Astrocyte (in vitro differentiated cells and primary cell): ENCODE results near the gene HCRTR1. TPM values are rescaled to one million over a fixed set of nuclear protein-coding genes. Genes with fewer than 3 reads are reported as not detected.

Source experiments
- DNase-seq: peaks from one replicate; pipeline ENCODE4 v3.0.0-alpha.2; 2010; ENCODE audit warnings: low read depth
- FAIRE-seq: peaks from 2 replicates; lab custom pipeline; 2011; peaks lifted over from hg19 to GRCh38; lab: Jason Lieb, UNC
- H2AFZ ChIP-seq: 2 replicates; pipeline ENCODE4 v1.6.0; 2012; ENCODE audit warnings: low read depth, low read length, inconsistent platforms
- H3K27ac ChIP-seq: 2 replicates; pipeline ENCODE4 v1.5.1; 2011; ENCODE audit warnings: low read depth, low read length, inconsistent platforms
- H3K27me3 ChIP-seq: 2 replicates; pipeline ENCODE4 v1.6.0; 2011; ENCODE audit warnings: low read length, inconsistent platforms; ENCODE audit not compliant: insufficient read depth
- H3K36me3 ChIP-seq: 2 replicates; pipeline ENCODE4 v1.5.1; 2011; ENCODE audit warnings: low read length, inconsistent platforms; ENCODE audit not compliant: insufficient read depth
- H3K4me1 ChIP-seq: 2 replicates; pipeline ENCODE4 v1.5.1; 2011; ENCODE audit warnings: low read length, inconsistent platforms; ENCODE audit not compliant: insufficient read depth
- H3K4me2 ChIP-seq: 2 replicates; pipeline ENCODE4 v1.6.0; 2012; ENCODE audit warnings: low read length, inconsistent platforms
- H3K4me3 ChIP-seq: 2 replicates; pipeline ENCODE4 v1.5.1; 2011; ENCODE audit warnings: low read depth, mild to moderate bottlenecking, low read length, inconsistent platforms; ENCODE audit not compliant: insufficient read depth
- H3K79me2 ChIP-seq: 2 replicates; pipeline ENCODE4 v1.6.0; 2012; ENCODE audit warnings: mild to moderate bottlenecking, low read length, inconsistent platforms; ENCODE audit not compliant: insufficient read depth
- H3K9ac ChIP-seq: 2 replicates; pipeline ENCODE4 v1.6.0; 2012; ENCODE audit warnings: mild to moderate bottlenecking, low read length, inconsistent platforms
- H3K9me3 ChIP-seq: 2 replicates; pipeline ENCODE4 v1.5.1; 2012; ENCODE audit warnings: low read depth, mild to moderate bottlenecking, low read length, inconsistent platforms; ENCODE audit not compliant: insufficient read depth
- H4K20me1 ChIP-seq: 2 replicates; pipeline ENCODE4 v1.6.0; 2012; ENCODE audit warnings: low read length, inconsistent platforms; ENCODE audit not compliant: insufficient read depth
- H3K27ac Mint-ChIP-seq: one replicate; pipeline ENCODE4 v1.8.0; 2021; ENCODE audit warnings: mild to moderate bottlenecking, mixed read lengths; ENCODE audit not compliant: unreplicated experiment
- H3K27me3 Mint-ChIP-seq: one replicate; pipeline ENCODE4 v1.8.0; 2021; ENCODE audit warnings: low read depth, mixed read lengths; ENCODE audit not compliant: unreplicated experiment
- H3K36me3 Mint-ChIP-seq: one replicate; pipeline ENCODE4 v1.8.0; 2021; ENCODE audit warnings: low read depth, mixed read lengths; ENCODE audit not compliant: unreplicated experiment
- H3K4me1 Mint-ChIP-seq: one replicate; pipeline ENCODE4 v1.8.0; 2021; ENCODE audit warnings: low read depth, mixed read lengths; ENCODE audit not compliant: unreplicated experiment
- H3K4me3 Mint-ChIP-seq: one replicate; pipeline ENCODE4 v1.8.0; 2021; ENCODE audit warnings: mild to moderate bottlenecking, moderate library complexity, mixed read lengths; ENCODE audit not compliant: unreplicated experiment
- H3K9me3 Mint-ChIP-seq: one replicate; pipeline ENCODE4 v1.8.0; 2021; ENCODE audit warnings: mild to moderate bottlenecking, mixed read lengths; ENCODE audit not compliant: unreplicated experiment
- EZH2 ChIP-seq: IDR thresholded peaks from 2 replicates; pipeline ENCODE4 v1.6.1; 2012; ENCODE audit warnings: mild to moderate bottlenecking, low read length, inconsistent platforms; ENCODE audit not compliant: insufficient read depth
- total RNA-seq: library from RNA; stranded (reverse); gene quantifications from 2 replicates; pipeline ENCODE4 v1.2.1, GENCODE V29; 2021
- TF ChIP-seq, protein P1 (sequence below): IDR thresholded peaks from 2 replicates; pipeline ENCODE4 v1.5.1; 2011; ENCODE audit warnings: low read depth, mild to moderate bottlenecking, inconsistent platforms, low read length, moderate library complexity; ENCODE audit not compliant: insufficient read depth

HCRTR1 gene
- total RNA-seq, 1 donor from 2014 or later = not detected

DNA sequence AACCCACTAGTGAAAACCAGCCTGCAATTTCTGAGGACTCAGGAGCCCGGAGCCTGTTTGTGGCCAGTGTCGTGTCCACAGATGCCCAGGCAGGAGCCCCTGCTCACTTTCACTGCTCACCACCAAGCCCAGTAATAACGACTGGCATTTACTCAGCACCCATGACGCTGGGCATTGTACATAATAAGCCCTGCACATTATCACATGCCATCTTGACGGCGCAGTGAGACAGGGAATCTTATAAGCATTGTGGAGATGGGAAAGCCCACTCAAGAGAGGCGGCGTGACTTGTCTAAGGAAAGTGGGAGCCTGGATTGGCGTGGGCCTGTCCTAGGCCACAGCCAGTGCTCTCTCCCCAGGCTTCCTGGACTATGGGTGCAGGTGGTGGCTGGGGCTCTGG lies 55.9 kb downstream of the HCRTR1 start:
- Histone ChIP-seq H4K20me1 (peaks cover 3% of the 10 kb centered on the region), H3K4me3 (no peak overlapping the region), H2AFZ (no peak overlapping the region), H3K27ac (no peak overlapping the region), H3K36me3 (peaks cover 8% of the 10 kb centered on the region), H3K79me2 (no peaks in the 10 kb centered on the region), H3K9ac (no peak overlapping the region), H3K9me3 (no peaks in the 10 kb centered on the region), H3K4me2 (no peak overlapping the region), H3K4me1 (peaks cover 12% of the 10 kb centered on the region), H3K27me3 (no peaks in the 10 kb centered on the region)
- TF ChIP-seq, protein P1, sequence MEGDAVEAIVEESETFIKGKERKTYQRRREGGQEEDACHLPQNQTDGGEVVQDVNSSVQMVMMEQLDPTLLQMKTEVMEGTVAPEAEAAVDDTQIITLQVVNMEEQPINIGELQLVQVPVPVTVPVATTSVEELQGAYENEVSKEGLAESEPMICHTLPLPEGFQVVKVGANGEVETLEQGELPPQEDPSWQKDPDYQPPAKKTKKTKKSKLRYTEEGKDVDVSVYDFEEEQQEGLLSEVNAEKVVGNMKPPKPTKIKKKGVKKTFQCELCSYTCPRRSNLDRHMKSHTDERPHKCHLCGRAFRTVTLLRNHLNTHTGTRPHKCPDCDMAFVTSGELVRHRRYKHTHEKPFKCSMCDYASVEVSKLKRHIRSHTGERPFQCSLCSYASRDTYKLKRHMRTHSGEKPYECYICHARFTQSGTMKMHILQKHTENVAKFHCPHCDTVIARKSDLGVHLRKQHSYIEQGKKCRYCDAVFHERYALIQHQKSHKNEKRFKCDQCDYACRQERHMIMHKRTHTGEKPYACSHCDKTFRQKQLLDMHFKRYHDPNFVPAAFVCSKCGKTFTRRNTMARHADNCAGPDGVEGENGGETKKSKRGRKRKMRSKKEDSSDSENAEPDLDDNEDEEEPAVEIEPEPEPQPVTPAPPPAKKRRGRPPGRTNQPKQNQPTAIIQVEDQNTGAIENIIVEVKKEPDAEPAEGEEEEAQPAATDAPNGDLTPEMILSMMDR = no peak
- TF ChIP-seq EZH2 = no peak
- FAIRE-seq = no peak
- Mint-ChIP-seq H3K36me3 (peaks cover 36% of the 10 kb centered on the region), H3K4me3 (no peak overlapping the region), H3K4me1 (no peaks in the 10 kb centered on the region), H3K9me3 (no peaks in the 10 kb centered on the region), H3K27ac (no peak overlapping the region), H3K27me3 (peaks cover 28% of the 10 kb centered on the region)
- DNase-seq = no peak

DNA sequence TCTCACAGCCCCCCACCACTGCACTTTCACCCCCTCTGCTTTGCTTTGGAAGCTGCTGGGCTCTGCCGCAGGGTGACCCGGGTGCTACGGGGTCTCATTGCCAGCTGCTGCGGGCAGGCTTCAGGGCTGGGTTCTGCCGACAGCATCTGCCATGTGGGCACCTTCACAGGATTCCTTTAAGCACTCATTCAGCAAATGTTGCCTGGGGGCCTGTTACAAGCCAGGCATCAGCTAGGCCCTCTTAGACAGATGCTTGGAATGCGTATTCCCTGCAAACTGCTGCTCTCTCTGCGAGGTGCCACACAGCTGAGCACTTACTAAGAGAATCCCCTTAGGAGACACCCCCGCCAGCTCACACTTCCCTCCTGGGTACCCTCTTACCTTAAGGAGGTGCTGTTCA lies 57.1 kb downstream of the HCRTR1 start:
- Mint-ChIP-seq H3K4me3 (no peak overlapping the region), H3K36me3 (peaks cover 33% of the 10 kb centered on the region), H3K27me3 (peaks cover 23% of the 10 kb centered on the region), H3K9me3 (no peaks in the 10 kb centered on the region), H3K4me1 (no peaks in the 10 kb centered on the region), H3K27ac (no peak overlapping the region)
- DNase-seq (no peak), FAIRE-seq (no peak)
- Histone ChIP-seq H3K79me2 (no peaks in the 10 kb centered on the region), H3K4me1 (peaks cover 10% of the 10 kb centered on the region), H3K27me3 (no peaks in the 10 kb centered on the region), H3K4me2 (no peak overlapping the region), H3K4me3 (no peak overlapping the region), H3K9me3 (no peaks in the 10 kb centered on the region), H3K36me3 (peaks cover 14% of the 10 kb centered on the region), H4K20me1 (peaks cover 3% of the 10 kb centered on the region), H3K9ac (no peak overlapping the region), H2AFZ (no peak overlapping the region), H3K27ac (no peak overlapping the region)
- no peak for TF ChIP-seq EZH2
- TF ChIP-seq, protein P1 = no peak

DNA sequence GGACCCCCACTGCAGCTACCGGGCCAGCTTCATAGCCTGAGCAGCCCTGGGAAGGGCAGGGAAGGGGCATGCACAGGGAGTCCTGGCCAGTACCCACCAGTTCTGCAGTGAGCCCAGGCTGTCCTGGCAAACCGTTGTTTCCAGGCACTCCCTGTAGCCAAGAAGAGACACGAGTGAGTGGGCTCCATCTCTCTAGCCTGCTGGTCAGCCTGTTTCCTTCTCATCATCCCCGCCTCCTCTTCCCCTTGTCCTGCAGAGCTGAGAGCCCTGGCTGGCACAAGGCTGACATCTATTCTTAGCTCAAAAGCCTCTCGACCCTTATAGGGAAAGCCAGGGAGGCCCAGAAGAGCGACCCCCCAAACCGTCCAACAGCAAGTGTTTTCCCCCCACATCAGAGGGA lies 57.7 kb downstream of the HCRTR1 start:
- H3K9me3 Mint-ChIP-seq = no peaks in the 10 kb centered on the region
- no peak for FAIRE-seq
- Histone ChIP-seq H3K36me3 (peaks cover 14% of the 10 kb centered on the region), H3K9me3 (no peaks in the 10 kb centered on the region), H2AFZ (no peak overlapping the region), H3K27me3 (no peaks in the 10 kb centered on the region), H4K20me1 (peaks cover 3% of the 10 kb centered on the region), H3K27ac (no peak overlapping the region), H3K4me2 (no peak overlapping the region), H3K4me3 (no peak overlapping the region), H3K79me2 (no peaks in the 10 kb centered on the region), H3K4me1 (peaks cover 5% of the 10 kb centered on the region), H3K9ac (no peak overlapping the region)
- peaks cover 19% of the 10 kb centered on the region for H3K27me3 Mint-ChIP-seq
- no peak for TF ChIP-seq EZH2
- TF ChIP-seq, protein P1 = no peak
- no peaks in the 10 kb centered on the region for H3K4me1 Mint-ChIP-seq
- H3K4me3 Mint-ChIP-seq = no peak overlapping the region
- H3K36me3 Mint-ChIP-seq = peaks cover 30% of the 10 kb centered on the region
- H3K27ac Mint-ChIP-seq = no peak overlapping the region
- DNase-seq = no peak
